ENCODE measurements around the gene FRY. TPM values are rescaled to one million over a fixed set of nuclear protein-coding genes. Genes with fewer than 3 reads are reported as not detected.
A peak's percentile ranks its signal among the peaks of the same experiment; 100 is the strongest.

Gene FRY
- total and polyA plus RNA-seq, 2 of the 13 experiments (the other 11 are each of a cell fraction or from before 2014, with no cell fraction given): 8.2 to 13.1 TPM

GRCh38 chr13:32019612-32020233, 11.9 kb upstream of the FRY start (continued):
- no peak for TF ChIP-seq ZNF503 (CRISPR knock-in tag; IDR thresholded peaks at IDR 0.05)
- no peak for TF ChIP-seq BRCA1 (CRISPR knock-in tag; IDR thresholded peaks at IDR 0.05)
- 0 out of 2 replicates have a peak, but pooled peaks have one; percentile 13 for TF ChIP-seq ELF3 (CRISPR knock-in tag; IDR thresholded peaks at IDR 0.05)
- no peak for TF ChIP-seq HDAC1 (CRISPR knock-in tag; IDR thresholded peaks at IDR 0.05)
- TF ChIP-seq ZNF580 (CRISPR knock-in tag; IDR thresholded peaks at IDR 0.05; ENCODE audit: borderline replicate concordance, low read depth): no peak
- TF ChIP-seq MTF2 (CRISPR knock-in tag; IDR thresholded peaks at IDR 0.05; ENCODE audit: borderline replicate concordance): no peak
- TF ChIP-seq ZNF160 (CRISPR knock-in tag; IDR thresholded peaks at IDR 0.05): no peak
- peak; percentile 9; the same call in 1 of the 2 replicates for TF ChIP-seq BCL6 (CRISPR knock-in tag; IDR thresholded peaks at IDR 0.05)
- TF ChIP-seq ZFP91 (CRISPR knock-in tag; IDR thresholded peaks at IDR 0.05; ENCODE audit: borderline replicate concordance): no peak
- no peak for TF ChIP-seq CEBPG (CRISPR knock-in tag; IDR thresholded peaks at IDR 0.05)
- 0 out of 2 replicates have a peak, but pooled peaks have one; percentile 26 for TF ChIP-seq MIXL1 (CRISPR knock-in tag; IDR thresholded peaks at IDR 0.05)
- no peak for TF ChIP-seq GTF3A (CRISPR knock-in tag; conservative IDR thresholded peaks at IDR 0.05)
- TF ChIP-seq ARID2 (CRISPR knock-in tag; IDR thresholded peaks at IDR 0.05; ENCODE audit: borderline replicate concordance): no peak
- 0 out of 2 replicates have a peak, but pooled peaks have one; percentile 37 for TF ChIP-seq THRA (CRISPR knock-in tag; IDR thresholded peaks at IDR 0.05; ENCODE audit: borderline replicate concordance)
- no peak for TF ChIP-seq MTA3 (CRISPR knock-in tag; IDR thresholded peaks at IDR 0.05)
- no peak for TF ChIP-seq AHDC1 (CRISPR knock-in tag; IDR thresholded peaks at IDR 0.05; ENCODE audit: borderline replicate concordance)
- TF ChIP-seq SAP130 (CRISPR knock-in tag; IDR thresholded peaks at IDR 0.05; ENCODE audit: low read depth): no peak
- no peak for TF ChIP-seq ZNF33A (CRISPR knock-in tag; IDR thresholded peaks at IDR 0.05; ENCODE audit: borderline replicate concordance)
- no peak for TF ChIP-seq ZNF564 (CRISPR knock-in tag; IDR thresholded peaks at IDR 0.05)

All from HepG2 (cell line).